ENCODE results near the gene YES1. TPM values are rescaled to one million over a fixed set of nuclear protein-coding genes. Genes with fewer than 3 reads are reported as not detected.

The YES1 gene
- total RNA-seq, 1 experiment from 2014 or later: 84.5 TPM

DNA sequence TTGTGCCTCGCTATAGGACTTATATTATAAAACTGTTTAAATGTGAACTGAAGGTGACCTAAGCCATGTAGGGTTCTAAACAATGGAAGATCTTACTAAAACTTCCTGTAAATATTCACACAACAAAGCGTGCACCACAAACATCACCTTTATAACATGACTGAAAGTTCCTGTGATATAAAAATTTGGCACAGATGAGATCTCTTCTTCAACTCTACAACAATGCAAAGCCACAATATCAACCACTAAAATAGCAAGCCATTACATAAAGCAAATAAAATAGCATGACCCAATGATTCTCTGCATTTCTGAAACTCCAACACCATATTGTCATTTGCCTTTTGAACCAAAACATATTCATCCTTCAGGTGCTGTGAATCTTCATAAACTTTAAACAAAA lies 3.5 kb downstream of the YES1 start:
- peaks cover 11% of the 10 kb centered on the region; the same call in 1 of the 2 replicates for H4K20me1 ChIP-seq (ENCODE audit: insufficient read depth)
- POLR2A ChIA-PET: no interaction called here
- no peak overlapping the region for H2AFZ ChIP-seq (ENCODE audit: low read depth, low read length, poor library complexity, severe bottlenecking)

DNA sequence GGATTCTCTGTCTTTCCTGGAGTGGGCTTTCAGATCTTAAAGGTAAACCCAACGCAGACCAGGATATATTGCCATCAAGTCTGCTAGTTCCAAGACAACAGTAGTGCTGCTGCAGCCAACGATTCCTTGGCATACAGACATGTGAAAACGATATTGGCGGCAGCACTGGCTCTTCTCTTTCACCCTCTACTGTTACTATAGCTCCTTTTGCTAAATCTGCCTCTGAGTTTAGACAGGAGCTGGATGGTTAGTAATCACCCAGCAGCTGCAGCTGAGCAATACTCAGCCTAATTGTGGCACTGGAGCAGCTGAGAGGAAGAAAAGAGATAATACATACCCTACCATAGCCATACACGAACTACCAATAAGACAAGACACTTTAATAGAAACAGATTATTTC lies 4.0 kb downstream of the YES1 start:
- Histone ChIP-seq H3K4me1 (ENCODE audit: control insufficient read depth in 1 of 2, insufficient read depth in 2 of 2, low read length in 2 of 2) (peaks cover 9 to 15% of the 10 kb centered on the region in 2 experiments), H3K79me2 (ENCODE audit: insufficient read depth, low read length) (peaks cover 85% of the 10 kb centered on the region), H3K9me3 (ENCODE audit: control insufficient read depth in 1 of 2, insufficient read depth in 1 of 2, low read depth in 1 of 2, low read length in 2 of 2) (no peaks in the 10 kb centered on the region), H3K9ac (ENCODE audit: low read length) (no peak overlapping the region), H4K20me1 (ENCODE audit: insufficient read depth) (peaks cover 11% of the 10 kb centered on the region; the same call in 1 of the 2 replicates), H3K27me3 (ENCODE audit: insufficient read depth, low read length) (no peaks in the 10 kb centered on the region), H2AFZ (ENCODE audit: low read depth, low read length, poor library complexity, severe bottlenecking) (no peak overlapping the region), H3K9me2 (ENCODE audit: insufficient read depth) (no peaks in the 10 kb centered on the region), H3K4me3 (replicated peaks in 1 of 2; ENCODE audit: low read depth in 1 of 2, low read length in 2 of 2) (no peak overlapping the region), H3K4me2 (ENCODE audit: low read length) (no peak overlapping the region), H3K36me3 (ENCODE audit: control insufficient read depth in 1 of 2, insufficient read depth in 2 of 2, low read length in 2 of 2) (no peaks in the 10 kb centered on the region), H3K27ac (ENCODE audit: low read depth, low read length) (no peak overlapping the region)
- no TSS peak for BruUV-seq (replicated peaks)
- CTCF ChIA-PET: interaction anchor here (1.5 kb wide), 1 partner anchor 23 kb away, joined by 5 read pairs; no protein-coding TSS in a partner anchor
- intact Hi-C loops (cut with micrococcal nuclease): no loop called here
- POLR2A ChIA-PET: no interaction called here
- RAD21 ChIA-PET (ENCODE audit: low non-redundant PET in 1 of 2, low total read pairs in 2 of 2, uncharacterized antibody in 2 of 2, unreplicated experiment in 2 of 2): no interaction called here
- DNase-seq (ENCODE audit: low read depth, low spot score) (no peak), ATAC-seq (no peak)
- TF ChIP-seq POLR2A (IDR thresholded peaks at IDR 0.05; ENCODE audit: borderline replicate concordance, extremely low read depth, insufficient read depth, insufficient read length) (no peak), CEBPB (IDR thresholded peaks at IDR 0.05; ENCODE audit: low read depth) (no peak), SRF (IDR thresholded peaks at IDR 0.05; ENCODE audit: low read depth) (no peak), SIN3A (IDR thresholded peaks at IDR 0.05; ENCODE audit: low read depth) (no peak), ELF1 (IDR thresholded peaks at IDR 0.05; ENCODE audit: borderline replicate concordance, low read depth) (no peak), POLR2AphosphoS5 (IDR thresholded peaks at IDR 0.05; ENCODE audit: low read depth, low read length) (no peak), EGR1 (IDR thresholded peaks at IDR 0.05; ENCODE audit: low read depth) (no peak), RAD21 (IDR thresholded peaks at IDR 0.05; ENCODE audit: low read depth) (no peak), SP1 (IDR thresholded peaks at IDR 0.05; ENCODE audit: low read depth) (no peak), FOSL1 (IDR thresholded peaks at IDR 0.05; ENCODE audit: low read depth) (no peak), CBX3 (IDR thresholded peaks at IDR 0.05; ENCODE audit: low read depth) (no peak), JUND (IDR thresholded peaks at IDR 0.05) (no peak)
- TF ChIP-seq, protein P1, sequence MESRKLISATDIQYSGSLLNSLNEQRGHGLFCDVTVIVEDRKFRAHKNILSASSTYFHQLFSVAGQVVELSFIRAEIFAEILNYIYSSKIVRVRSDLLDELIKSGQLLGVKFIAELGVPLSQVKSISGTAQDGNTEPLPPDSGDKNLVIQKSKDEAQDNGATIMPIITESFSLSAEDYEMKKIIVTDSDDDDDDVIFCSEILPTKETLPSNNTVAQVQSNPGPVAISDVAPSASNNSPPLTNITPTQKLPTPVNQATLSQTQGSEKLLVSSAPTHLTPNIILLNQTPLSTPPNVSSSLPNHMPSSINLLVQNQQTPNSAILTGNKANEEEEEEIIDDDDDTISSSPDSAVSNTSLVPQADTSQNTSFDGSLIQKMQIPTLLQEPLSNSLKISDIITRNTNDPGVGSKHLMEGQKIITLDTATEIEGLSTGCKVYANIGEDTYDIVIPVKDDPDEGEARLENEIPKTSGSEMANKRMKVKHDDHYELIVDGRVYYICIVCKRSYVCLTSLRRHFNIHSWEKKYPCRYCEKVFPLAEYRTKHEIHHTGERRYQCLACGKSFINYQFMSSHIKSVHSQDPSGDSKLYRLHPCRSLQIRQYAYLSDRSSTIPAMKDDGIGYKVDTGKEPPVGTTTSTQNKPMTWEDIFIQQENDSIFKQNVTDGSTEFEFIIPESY (IDR thresholded peaks at IDR 0.05; ENCODE audit: extremely low read depth, insufficient replicate concordance, low read length): no peak
- TF ChIP-seq, protein P2, sequence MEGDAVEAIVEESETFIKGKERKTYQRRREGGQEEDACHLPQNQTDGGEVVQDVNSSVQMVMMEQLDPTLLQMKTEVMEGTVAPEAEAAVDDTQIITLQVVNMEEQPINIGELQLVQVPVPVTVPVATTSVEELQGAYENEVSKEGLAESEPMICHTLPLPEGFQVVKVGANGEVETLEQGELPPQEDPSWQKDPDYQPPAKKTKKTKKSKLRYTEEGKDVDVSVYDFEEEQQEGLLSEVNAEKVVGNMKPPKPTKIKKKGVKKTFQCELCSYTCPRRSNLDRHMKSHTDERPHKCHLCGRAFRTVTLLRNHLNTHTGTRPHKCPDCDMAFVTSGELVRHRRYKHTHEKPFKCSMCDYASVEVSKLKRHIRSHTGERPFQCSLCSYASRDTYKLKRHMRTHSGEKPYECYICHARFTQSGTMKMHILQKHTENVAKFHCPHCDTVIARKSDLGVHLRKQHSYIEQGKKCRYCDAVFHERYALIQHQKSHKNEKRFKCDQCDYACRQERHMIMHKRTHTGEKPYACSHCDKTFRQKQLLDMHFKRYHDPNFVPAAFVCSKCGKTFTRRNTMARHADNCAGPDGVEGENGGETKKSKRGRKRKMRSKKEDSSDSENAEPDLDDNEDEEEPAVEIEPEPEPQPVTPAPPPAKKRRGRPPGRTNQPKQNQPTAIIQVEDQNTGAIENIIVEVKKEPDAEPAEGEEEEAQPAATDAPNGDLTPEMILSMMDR (IDR thresholded peaks at IDR 0.05 in 2 of 3, conservative IDR thresholded peaks at IDR 0.05 in 1 of 3; ENCODE audit: borderline replicate concordance in 1 of 3, insufficient read depth in 1 of 3, low read depth in 2 of 3, low read length in 2 of 3): no peak
- TF ChIP-seq, protein P3, sequence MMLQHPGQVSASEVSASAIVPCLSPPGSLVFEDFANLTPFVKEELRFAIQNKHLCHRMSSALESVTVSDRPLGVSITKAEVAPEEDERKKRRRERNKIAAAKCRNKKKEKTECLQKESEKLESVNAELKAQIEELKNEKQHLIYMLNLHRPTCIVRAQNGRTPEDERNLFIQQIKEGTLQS (IDR thresholded peaks at IDR 0.05): no peak

More for the DNA sequence above, 3.5 kb downstream of the YES1 start:
- H3K79me2 ChIP-seq (ENCODE audit: insufficient read depth, low read length): peaks cover 81% of the 10 kb centered on the region
- no peaks in the 10 kb centered on the region for H3K9me2 ChIP-seq (ENCODE audit: insufficient read depth)
- CTCF ChIA-PET: interaction anchor here (1.5 kb wide), 1 partner anchor 22 kb away, joined by 5 read pairs; no protein-coding TSS in a partner anchor
- H3K27ac ChIP-seq (ENCODE audit: low read depth, low read length): no peak overlapping the region
- no peak overlapping the region for H3K9ac ChIP-seq (ENCODE audit: low read length)
- no peaks in the 10 kb centered on the region for H3K9me3 ChIP-seq (ENCODE audit: control insufficient read depth in 1 of 2, insufficient read depth in 1 of 2, low read depth in 1 of 2, low read length in 2 of 2)
- H3K4me2 ChIP-seq (ENCODE audit: low read length): no peak overlapping the region
- peaks cover 11 to 18% of the 10 kb centered on the region in 2 experiments for H3K4me1 ChIP-seq (ENCODE audit: control insufficient read depth in 1 of 2, insufficient read depth in 2 of 2, low read length in 2 of 2)
- ATAC-seq (no peak), DNase-seq (ENCODE audit: low read depth, low spot score) (no peak)
- intact Hi-C loops (cut with micrococcal nuclease): no loop called here
- no peak overlapping the region for H3K4me3 ChIP-seq (replicated peaks in 1 of 2; ENCODE audit: low read depth in 1 of 2, low read length in 2 of 2)
- no peak for TF ChIP-seq POLR2A (IDR thresholded peaks at IDR 0.05; ENCODE audit: borderline replicate concordance, extremely low read depth, insufficient read depth, insufficient read length)
- no TSS peak for BruUV-seq (replicated peaks)
- H3K27me3 ChIP-seq (ENCODE audit: insufficient read depth, low read length): no peaks in the 10 kb centered on the region
- H3K36me3 ChIP-seq (ENCODE audit: control insufficient read depth in 1 of 2, insufficient read depth in 2 of 2, low read length in 2 of 2): no peaks in the 10 kb centered on the region
- RAD21 ChIA-PET (ENCODE audit: low non-redundant PET in 1 of 2, low total read pairs in 2 of 2, uncharacterized antibody in 2 of 2, unreplicated experiment in 2 of 2): no interaction called here
